GM12864 (cell line): Measurements from ENCODE around the gene IFNAR1.

Experiments
- DNase-seq: peaks from one replicate; pipeline ENCODE4 v3.0.0-alpha.2; 2011; ENCODE audit warnings: low read depth
- H3K4me3 ChIP-seq: 2 replicates; pipeline ENCODE4 v1.5.1; 2011; ENCODE audit warnings: mild to moderate bottlenecking, low read depth, low read length, control low read depth
- TF ChIP-seq, protein P1 (sequence below): IDR thresholded peaks from 2 replicates; pipeline ENCODE4 v1.5.1; 2011; ENCODE audit warnings: low read depth, mild to moderate bottlenecking, moderate library complexity, low read length, control low read depth, inconsistent platforms; ENCODE audit errors: missing control alignments

IFNAR1 gene

DNA sequence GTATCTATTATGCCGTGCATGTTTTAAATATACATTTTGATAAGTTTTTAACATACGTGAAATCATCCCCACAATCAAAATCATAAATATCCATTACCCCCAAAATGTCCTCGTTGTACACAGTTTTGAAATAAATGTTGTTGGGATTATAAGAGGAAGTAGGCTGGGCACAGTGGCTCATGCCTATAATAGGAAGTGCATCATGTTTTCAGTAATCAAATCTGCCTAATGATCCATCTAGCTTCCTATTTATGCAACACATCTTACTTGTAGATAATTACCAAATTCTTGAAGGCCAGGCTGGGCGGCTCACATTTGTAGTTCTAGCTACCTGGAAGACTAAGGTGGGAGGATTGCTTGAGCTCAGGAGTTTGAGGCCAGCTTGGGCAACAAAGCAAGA lies 63.4 kb downstream of the IFNAR1 start:
- DNase-seq: no peak
- no peak overlapping the region for H3K4me3 ChIP-seq
- TF ChIP-seq, protein P1, sequence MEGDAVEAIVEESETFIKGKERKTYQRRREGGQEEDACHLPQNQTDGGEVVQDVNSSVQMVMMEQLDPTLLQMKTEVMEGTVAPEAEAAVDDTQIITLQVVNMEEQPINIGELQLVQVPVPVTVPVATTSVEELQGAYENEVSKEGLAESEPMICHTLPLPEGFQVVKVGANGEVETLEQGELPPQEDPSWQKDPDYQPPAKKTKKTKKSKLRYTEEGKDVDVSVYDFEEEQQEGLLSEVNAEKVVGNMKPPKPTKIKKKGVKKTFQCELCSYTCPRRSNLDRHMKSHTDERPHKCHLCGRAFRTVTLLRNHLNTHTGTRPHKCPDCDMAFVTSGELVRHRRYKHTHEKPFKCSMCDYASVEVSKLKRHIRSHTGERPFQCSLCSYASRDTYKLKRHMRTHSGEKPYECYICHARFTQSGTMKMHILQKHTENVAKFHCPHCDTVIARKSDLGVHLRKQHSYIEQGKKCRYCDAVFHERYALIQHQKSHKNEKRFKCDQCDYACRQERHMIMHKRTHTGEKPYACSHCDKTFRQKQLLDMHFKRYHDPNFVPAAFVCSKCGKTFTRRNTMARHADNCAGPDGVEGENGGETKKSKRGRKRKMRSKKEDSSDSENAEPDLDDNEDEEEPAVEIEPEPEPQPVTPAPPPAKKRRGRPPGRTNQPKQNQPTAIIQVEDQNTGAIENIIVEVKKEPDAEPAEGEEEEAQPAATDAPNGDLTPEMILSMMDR: no peak

DNA sequence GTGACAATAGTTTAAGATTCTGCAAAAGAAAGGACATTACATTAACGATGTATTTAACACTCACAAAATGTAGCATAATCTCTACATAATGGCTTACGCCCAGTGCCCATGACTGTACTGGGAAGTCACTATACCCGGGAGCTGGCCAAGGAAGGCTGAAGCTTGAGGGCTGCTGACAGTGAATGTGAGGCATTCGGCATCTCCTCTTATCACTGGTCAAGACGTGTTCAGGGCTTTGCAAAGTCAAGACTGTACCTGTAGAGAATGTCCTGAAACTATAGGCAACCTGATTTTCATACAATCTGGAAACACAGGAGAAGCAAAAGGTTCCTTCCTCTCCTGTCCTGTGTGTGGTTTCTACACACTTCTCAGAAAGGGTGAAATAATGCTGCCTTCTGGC lies 65.7 kb downstream of the IFNAR1 start:
- TF ChIP-seq, protein P1: no peak
- no peak for DNase-seq
- H3K4me3 ChIP-seq: no peak overlapping the region

DNA sequence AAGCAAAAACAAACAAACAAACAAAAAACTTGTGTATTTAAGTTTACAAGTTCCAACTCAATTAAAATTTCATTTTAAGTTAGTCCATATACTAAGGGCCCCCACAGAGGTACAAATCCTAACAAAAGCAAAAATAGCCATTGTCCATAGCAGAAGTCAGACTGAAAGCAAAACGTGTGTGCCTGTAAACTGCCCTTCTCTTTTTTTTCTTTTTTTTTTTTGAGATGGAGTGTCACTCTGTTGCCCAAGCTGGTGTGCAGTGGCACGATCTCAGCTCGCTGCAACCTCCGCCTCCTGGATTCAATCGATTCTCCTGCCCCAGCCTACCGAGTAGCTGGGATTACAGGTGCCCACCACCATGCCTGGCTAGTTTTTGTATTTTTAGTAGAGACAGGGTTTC lies 66.9 kb downstream of the IFNAR1 start:
- TF ChIP-seq, protein P1: no peak
- no peak overlapping the region for H3K4me3 ChIP-seq
- no peak for DNase-seq

DNA sequence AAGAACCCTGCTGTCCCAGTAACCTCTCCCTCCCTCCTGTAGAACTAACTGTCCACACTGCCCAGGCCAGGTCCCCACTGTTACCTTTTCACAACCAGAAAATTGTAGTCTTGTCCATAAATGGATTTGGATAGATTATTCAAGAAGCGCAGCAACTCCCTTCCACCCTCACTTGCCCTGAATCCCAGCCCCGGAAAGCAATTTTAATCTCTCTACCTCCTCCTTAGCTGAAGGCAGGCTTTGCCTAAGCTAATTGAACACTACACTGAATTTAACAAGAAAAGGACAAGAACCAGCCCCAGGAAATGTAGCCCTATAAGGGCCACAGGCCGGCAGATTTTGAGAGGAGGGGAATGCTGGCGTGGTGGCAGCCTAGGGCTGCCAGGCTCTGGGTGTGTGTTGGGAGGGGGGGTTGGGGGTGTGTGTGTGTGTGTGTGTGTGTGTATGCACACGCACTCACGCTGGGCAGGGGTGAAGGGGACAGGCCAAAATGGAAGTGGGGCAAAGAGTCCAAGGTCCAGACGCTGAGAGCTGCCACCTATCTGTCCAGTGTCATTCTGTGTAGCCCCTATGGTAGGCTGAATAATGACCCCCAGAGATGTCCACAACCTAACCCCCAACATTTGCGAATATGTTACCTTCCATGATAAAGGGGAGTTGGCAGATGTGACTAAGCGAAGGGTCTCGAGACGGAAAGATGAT lies 67.7 kb downstream of the IFNAR1 start:
- no peak overlapping the region for H3K4me3 ChIP-seq
- TF ChIP-seq, protein P1: no peak
- DNase-seq: no peak

DNA sequence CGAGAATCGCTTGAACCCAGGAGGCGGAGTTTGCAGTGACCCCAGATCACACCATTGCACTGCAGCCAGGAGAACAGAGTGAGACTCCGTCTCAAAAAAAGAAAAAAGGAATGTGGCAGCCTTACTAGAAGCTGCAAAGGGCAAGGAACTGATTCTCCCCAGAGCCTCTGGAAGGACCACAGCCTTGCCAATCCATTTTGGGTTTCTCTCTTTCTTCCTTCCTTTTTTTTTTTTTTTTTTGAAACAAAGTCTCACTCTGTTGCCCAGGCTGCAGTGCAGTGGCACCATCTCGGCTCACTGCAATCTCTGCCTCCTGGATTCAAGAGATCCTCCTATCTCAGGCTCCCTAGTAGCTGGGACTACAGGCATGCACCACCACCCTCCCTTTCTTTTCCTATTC lies 68.6 kb downstream of the IFNAR1 start:
- no peak for DNase-seq
- TF ChIP-seq, protein P1: no peak
- no peak overlapping the region for H3K4me3 ChIP-seq

DNA sequence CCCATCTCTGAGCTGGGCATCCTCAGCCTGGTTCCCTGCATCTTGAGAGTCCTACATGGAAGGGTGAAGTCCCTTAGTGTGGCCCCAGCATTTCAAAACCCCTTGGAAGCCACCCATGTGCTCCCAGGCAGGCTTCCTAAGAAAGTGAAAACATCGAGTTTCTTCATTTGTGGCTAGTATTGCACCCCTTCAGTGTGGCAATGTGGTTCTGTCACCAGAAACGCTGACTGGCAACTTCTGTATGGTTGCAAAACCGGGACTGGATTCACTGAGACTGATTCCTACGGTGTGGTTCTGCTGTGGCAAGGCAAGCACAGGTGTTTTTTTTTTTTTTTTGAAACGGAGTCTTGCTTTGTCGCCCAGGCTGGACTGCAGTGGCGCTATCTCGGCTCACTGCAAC lies 69.5 kb downstream of the IFNAR1 start:
- no peak for DNase-seq
- TF ChIP-seq, protein P1: no peak
- H3K4me3 ChIP-seq: no peak overlapping the region

DNA sequence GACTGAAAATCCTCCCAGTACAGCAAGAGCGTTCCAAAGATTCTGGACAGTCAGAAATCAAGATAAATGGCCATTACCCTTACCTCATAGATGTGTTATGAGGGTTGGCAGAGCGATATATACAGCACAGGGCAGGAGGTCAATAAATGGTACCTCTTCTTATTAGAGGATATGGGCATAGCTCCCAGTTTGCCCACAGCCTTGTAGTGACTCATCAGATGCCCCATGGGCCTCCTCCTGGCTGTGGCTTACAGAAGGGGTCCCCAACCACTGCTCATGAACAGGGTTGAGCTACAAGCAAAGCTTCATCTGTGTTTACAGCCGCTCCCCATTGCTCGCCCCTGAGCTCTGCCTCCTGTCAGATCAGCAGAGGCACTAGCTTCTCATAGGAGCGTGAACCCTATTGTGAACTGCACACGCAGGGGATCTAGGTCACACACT lies 71.1 kb downstream of the IFNAR1 start:
- no peak overlapping the region for H3K4me3 ChIP-seq
- no peak for DNase-seq
- TF ChIP-seq, protein P1: no peak
